HepG2 (cell line): ENCODE results near the gene NCOA6. TPM values are rescaled to one million over a fixed set of nuclear protein-coding genes. Genes with fewer than 3 reads are reported as not detected.

Experiments
- ATAC-seq: fragments of 200-7000 bp; cut with Tn5 transposase; 3 replicates; pipeline ENCODE4 v1.9.1; 2020; ENCODE audit warnings: mild to moderate bottlenecking, moderate library complexity
- BruUV-seq: library from RNA; stranded (reverse); fragments of 400-500 nt; replicated peaks from 2 replicates; lab custom pipeline; 2021; lab: Mats Ljungman, UMichigan
- CTCF ChIA-PET: fragments of 300-600 bp; formaldehyde crosslinking; extraction: SDS; loops from one replicate; lab custom pipeline; 2021; ENCODE audit warnings: low total read pairs, inconsistent platforms, low intra/inter-chr PET ratio; lab: Yijun Ruan, JAX
- POLR2A ChIA-PET: fragments of 350-600 bp; sonication (Branson Sonifier 250); formaldehyde crosslinking; loops from one replicate; lab custom pipeline; 2020; ENCODE audit warnings: antibody characterized with exemption, inconsistent platforms; lab: Yijun Ruan, JAX
- DNase-seq: peaks from one replicate; pipeline ENCODE4 v3.0.0-alpha.2; 2015; ENCODE audit warnings: low spot score
- FAIRE-seq: peaks from 3 replicates; lab custom pipeline; 2011; peaks lifted over from hg19 to GRCh38; lab: Jason Lieb, UNC
- H2AFZ ChIP-seq: one replicate; pipeline ENCODE4 v1.6.1; 2011; ENCODE audit warnings: low read length, inconsistent platforms
- H3K27ac ChIP-seq: fragments of 300-600 bp; 3 replicates; pipeline ENCODE4 v1.8.0; 2011; ENCODE audit warnings: mixed run types, mild to moderate bottlenecking, mixed read lengths, low read length, inconsistent platforms; ENCODE audit not compliant: insufficient read depth; ENCODE audit errors: extremely low read length
- H3K27me3 ChIP-seq, 2 experiments: fragments of 200-600 bp in 1 of 2; 2 replicates in 1 of 2; 3 replicates in 1 of 2; pipeline versions ENCODE4 v1.6.0 to v1.8.0; 2011; ENCODE audit warnings: low read length in 2 of 2, mild to moderate bottlenecking in 2 of 2, moderate library complexity in 2 of 2, inconsistent platforms in 1 of 2; ENCODE audit not compliant: insufficient read depth in 2 of 2, control insufficient read depth in 1 of 2
- H3K36me3 ChIP-seq, 2 experiments: fragments of 200-600 bp in 1 of 2; replicated peaks in 1 of 2; 2 replicates in 1 of 2; 3 replicates in 1 of 2; pipeline versions ENCODE4 v1.5.1 to v1.8.0; 2011; ENCODE audit warnings: low read length in 2 of 2, inconsistent platforms in 1 of 2; ENCODE audit not compliant: insufficient read depth in 2 of 2, control insufficient read depth in 1 of 2
- H3K4me1 ChIP-seq: 2 replicates; pipeline ENCODE4 v1.5.1; 2012; ENCODE audit warnings: low read length, inconsistent platforms; ENCODE audit not compliant: insufficient read depth
- H3K4me2 ChIP-seq: 2 replicates; pipeline ENCODE4 v1.6.0; 2011; ENCODE audit warnings: low read depth, low read length, inconsistent platforms
- H3K4me3 ChIP-seq, 3 experiments: fragments of 200-600 bp in 1 of 3; sonication (generic), shearing (Covaris generic) in 1 of 3; replicated peaks in 1 of 3; 2 replicates each; pipeline ENCODE4 v1.5.1; 2011 to 2016; ENCODE audit warnings: low read length in 3 of 3, inconsistent platforms in 2 of 3, low read depth in 2 of 3, mild to moderate bottlenecking in 2 of 3, control low read depth in 1 of 3, mixed read lengths in 1 of 3; ENCODE audit not compliant: insufficient read depth in 1 of 3
- H3K79me2 ChIP-seq: one replicate; pipeline ENCODE4 v1.6.1; 2011; ENCODE audit warnings: low read length, inconsistent platforms; ENCODE audit not compliant: insufficient read depth
- H3K9ac ChIP-seq: 2 replicates; pipeline ENCODE4 v1.6.0; 2011; ENCODE audit warnings: mild to moderate bottlenecking, low read depth, low read length, inconsistent platforms; ENCODE audit not compliant: insufficient read depth
- H3K9me3 ChIP-seq: 2 replicates; pipeline ENCODE4 v1.5.1; 2012; ENCODE audit warnings: mild to moderate bottlenecking, low read length
- H4K20me1 ChIP-seq: 2 replicates; pipeline ENCODE4 v1.6.0; 2011; ENCODE audit warnings: inconsistent platforms, mild to moderate bottlenecking, low read length, moderate library complexity; ENCODE audit not compliant: insufficient read depth
- CHD4 ChIP-seq: fragments of 200-600 bp; sonication (generic); IDR thresholded peaks from 2 replicates; pipeline ENCODE4 v1.7.0; 2017; ENCODE audit warnings: mild to moderate bottlenecking, low read length, borderline replicate concordance
- CREB3 ChIP-seq: sonication (generic); formaldehyde crosslinking; IDR thresholded peaks from 2 replicates; pipeline ENCODE4 v1.5.0; 2020; ENCODE audit warnings: missing genetic modification reagents
- HNF4G ChIP-seq, 2 experiments: sonication (generic) in 1 of 2; formaldehyde crosslinking in 1 of 2; IDR thresholded peaks; 2 replicates each; pipeline versions ENCODE4 v1.4.0 to v1.6.1; 2011 to 2020; ENCODE audit warnings: borderline replicate concordance in 2 of 2, low read depth in 2 of 2, mild to moderate bottlenecking in 2 of 2, low read length in 1 of 2, missing genetic modification reagents in 1 of 2, moderate library complexity in 1 of 2
- NFE2L1 ChIP-seq: sonication (generic); formaldehyde crosslinking; IDR thresholded peaks from 2 replicates; pipeline ENCODE4 v1.4.0; 2020; ENCODE audit warnings: missing genetic modification reagents, mild to moderate bottlenecking, borderline replicate concordance
- SRY ChIP-seq: sonication (generic); formaldehyde crosslinking; IDR thresholded peaks from 2 replicates; pipeline ENCODE4 v1.8.0; 2022; ENCODE audit warnings: mild to moderate bottlenecking, missing genetic modification reagents
- THAP8 ChIP-seq: sonication (generic); formaldehyde crosslinking; IDR thresholded peaks from 2 replicates; pipeline ENCODE4 v1.5.1; 2020; ENCODE audit warnings: missing genetic modification reagents, mild to moderate bottlenecking, borderline replicate concordance
- ZKSCAN1 ChIP-seq: fragments of 150-350 bp; IDR thresholded peaks from 2 replicates; pipeline ENCODE4 v1.6.1; 2014; ENCODE audit warnings: low read length
- ZMYM3 ChIP-seq: sonication (generic); formaldehyde crosslinking; IDR thresholded peaks from 2 replicates; pipeline ENCODE4 v1.5.1; 2020; ENCODE audit warnings: mild to moderate bottlenecking, missing genetic modification reagents
- ZNF720 ChIP-seq: sonication (generic); formaldehyde crosslinking; IDR thresholded peaks from 2 replicates; pipeline ENCODE4 v1.4.0; 2020; ENCODE audit warnings: missing genetic modification reagents
- WGBS: methylation state at CpG from one replicate; pipeline ENCODE4 v1.1.6; 2017; ENCODE audit warnings: low lambda C conversion rate; 5-methylcytosine and 5-hydroxymethylcytosine counted together
- in situ Hi-C: cut with HindIII; loops from 2 replicates; pipeline ENCODE4 v1.10.0; 2017; ENCODE audit warnings: low pct_unique_long_range_greater_than_20kb; ENCODE audit not compliant: extremely low pct_ligation_motif_present
- intact Hi-C: fragments of 100-400 bp; cut with micrococcal nuclease; formaldehyde crosslinking; loops from one replicate; pipeline ENCODE4 v1.10.0; 2022; ENCODE audit not compliant: unreplicated experiment
- polyA plus RNA-seq, 8 experiments: library from polyadenylated mRNA; depleted of rRNA in 3 of 8; stranded (reverse) in 7 of 8; unstranded in 1 of 8; fragments of >200 nt; fragmentation: Illumina TruSeq in 4 of 8; extraction: Trizol in 4 of 8; gene quantifications; 2 replicates each; pipeline versions ENCODE4 v1.2.1 to v1.2.3, GENCODE V29; 2011 to 2016; ENCODE audit warnings: low read depth in 4 of 8, missing spikeins in 1 of 8, mixed read lengths in 1 of 8; ENCODE audit not compliant: insufficient read depth in 1 of 8
- total RNA-seq, 5 experiments: library from RNA; depleted of rRNA; stranded (reverse); fragments of >200 nt; fragmentation: Illumina TruSeq; extraction: Trizol; gene quantifications; 2 replicates each; pipeline ENCODE4 v1.2.3, GENCODE V29; 2016; ENCODE audit warnings: low read depth in 1 of 5
- TF ChIP-seq, protein P1 (sequence below): sonication (generic); formaldehyde crosslinking; conservative IDR thresholded peaks from 2 replicates; pipeline ENCODE4 v1.4.0; 2020; ENCODE audit warnings: missing genetic modification reagents

The NCOA6 gene
- total and polyA plus RNA-seq, 2 of the 13 experiments (the other 11 are each of a cell fraction or from before 2014, with no cell fraction given), result 11.2 to 29.3 TPM

GRCh38 chr20:34829191-34829590, 3.7 kb upstream of the NCOA6 start:
- no peak overlapping the region for H3K9ac ChIP-seq
- H3K36me3 ChIP-seq, result no peaks in the 10 kb centered on the region
- no peak overlapping the region for H3K4me3 ChIP-seq
- POLR2A ChIA-PET, result no interaction called here
- peaks cover 1 to 3% of the 10 kb centered on the region in 2 experiments; a peak in 1 of 5 replicates for H3K27me3 ChIP-seq
- no peak overlapping the region for H3K27ac ChIP-seq
- 33% methylated on average over 3 of the region's 3 CpGs for WGBS
- H2AFZ ChIP-seq, result no peak overlapping the region
- in situ Hi-C loops, result no loop called here
- TF ChIP-seq HNF4G (IDR thresholded peaks at IDR 0.05; ENCODE audit: borderline replicate concordance, low read depth, low read length) (peak; percentile 34; the same call in 1 of the 2 replicates), HNF4G (CRISPR knock-in tag; IDR thresholded peaks at IDR 0.05; ENCODE audit: borderline replicate concordance, low read depth) (no peak), CHD4 (no peak), ZKSCAN1 (peak; percentile 79), ZMYM3 (peak; percentile 52; the same call in 1 of the 2 replicates)
- TF ChIP-seq, all 625 proteins: peak for 3
- no peak for DNase-seq
- BruUV-seq, result no TSS peak
- FAIRE-seq, result no peak
- Histone ChIP-seq H3K9me3 (no peaks in the 10 kb centered on the region), H3K4me2 (no peak overlapping the region), H4K20me1 (no peaks in the 10 kb centered on the region), H3K79me2 (peaks cover 8% of the 10 kb centered on the region), H3K4me1 (peaks cover 10% of the 10 kb centered on the region)
- intact Hi-C loops, result no loop called here
- no peak for ATAC-seq
- CTCF ChIA-PET, result no interaction called here

DNA sequence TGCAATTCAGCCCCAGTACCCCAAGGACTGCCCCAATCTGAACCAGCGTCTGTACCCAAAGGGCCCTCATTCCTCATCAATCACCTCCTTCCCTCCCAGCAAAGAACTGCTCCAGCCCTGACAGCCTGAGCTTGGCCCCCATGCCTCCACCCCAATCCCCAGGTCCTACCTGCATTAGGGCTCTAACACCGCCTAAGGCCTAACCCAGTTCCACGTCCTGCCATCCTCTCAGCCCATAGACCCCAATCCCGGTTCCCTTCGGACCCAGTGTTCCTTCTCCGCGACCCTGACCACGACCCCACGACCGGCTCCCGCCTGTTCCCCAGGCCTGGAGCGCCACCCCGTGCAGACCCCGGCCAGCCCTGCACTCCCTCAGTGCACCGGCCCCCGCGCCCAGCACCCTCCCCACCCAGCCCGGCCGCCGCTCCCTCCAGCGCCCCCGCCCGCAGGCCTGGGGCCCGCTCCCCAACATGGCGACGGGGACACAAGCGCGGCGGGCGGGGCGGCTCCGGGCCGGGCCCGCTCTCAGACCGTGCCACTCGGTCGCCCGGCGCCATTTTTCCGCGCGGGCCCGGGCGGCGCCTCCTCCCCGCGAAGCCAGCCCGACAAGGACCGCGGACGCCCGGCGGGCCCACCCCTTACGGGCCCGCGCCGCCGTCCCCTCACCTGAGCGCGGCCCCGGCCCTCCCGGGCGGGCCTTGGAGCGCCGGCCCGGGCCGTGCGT, 483 bp downstream of the NCOA6 start:
- in situ Hi-C loops, result no loop called here
- intact Hi-C loops, result no loop called here
- Histone ChIP-seq H3K9me3 (no peaks in the 10 kb centered on the region), H3K79me2 (peaks cover 49% of the 10 kb centered on the region), H3K4me2 (peak overlapping the region; percentile 81), H3K36me3 (no peaks in the 10 kb centered on the region; a peak in 1 of 5 replicates), H4K20me1 (peaks cover 7% of the 10 kb centered on the region), H3K27me3 (peaks cover 1 to 3% of the 10 kb centered on the region in 2 experiments; a peak in 1 of 5 replicates), H3K4me1 (peaks cover 44% of the 10 kb centered on the region), H3K27ac (peak overlapping the region; percentile 79), H3K4me3 (peak overlapping the region; percentile 87 to 100 (median 92)), H2AFZ (peak overlapping the region; percentile 11), H3K9ac (peak overlapping the region; percentile 93)
- peak; percentile 86 for ATAC-seq
- ChIA-PET POLR2A (interaction anchor here (0.6 to 2.6 kb wide), 19 partner anchors 8 to 1129 kb away, joined by 3 to 14 read pairs (median 4); partner anchors contain the start of genes ACSS2, EIF6, GGT7 and GSS), CTCF (no interaction called here)
- WGBS, result under 1% methylated on average over 51 of the region's 68 CpGs
- BruUV-seq, result no TSS peak
- no peak for FAIRE-seq
- peak; percentile 54 for DNase-seq
- TF ChIP-seq, protein P1, sequence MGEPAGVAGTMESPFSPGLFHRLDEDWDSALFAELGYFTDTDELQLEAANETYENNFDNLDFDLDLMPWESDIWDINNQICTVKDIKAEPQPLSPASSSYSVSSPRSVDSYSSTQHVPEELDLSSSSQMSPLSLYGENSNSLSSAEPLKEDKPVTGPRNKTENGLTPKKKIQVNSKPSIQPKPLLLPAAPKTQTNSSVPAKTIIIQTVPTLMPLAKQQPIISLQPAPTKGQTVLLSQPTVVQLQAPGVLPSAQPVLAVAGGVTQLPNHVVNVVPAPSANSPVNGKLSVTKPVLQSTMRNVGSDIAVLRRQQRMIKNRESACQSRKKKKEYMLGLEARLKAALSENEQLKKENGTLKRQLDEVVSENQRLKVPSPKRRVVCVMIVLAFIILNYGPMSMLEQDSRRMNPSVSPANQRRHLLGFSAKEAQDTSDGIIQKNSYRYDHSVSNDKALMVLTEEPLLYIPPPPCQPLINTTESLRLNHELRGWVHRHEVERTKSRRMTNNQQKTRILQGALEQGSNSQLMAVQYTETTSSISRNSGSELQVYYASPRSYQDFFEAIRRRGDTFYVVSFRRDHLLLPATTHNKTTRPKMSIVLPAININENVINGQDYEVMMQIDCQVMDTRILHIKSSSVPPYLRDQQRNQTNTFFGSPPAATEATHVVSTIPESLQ (CRISPR knock-in tag), result 0 out of 2 replicates have a peak, but pooled peaks have one; percentile 16
- TF ChIP-seq CREB3 (peak; percentile 45; the same call in 1 of the 2 replicates), NFE2L1 (no peak), SRY (CRISPR knock-in tag) (no peak; the same call in 1 of the 2 replicates), ZNF720 (CRISPR knock-in tag) (no peak), THAP8 (CRISPR knock-in tag) (peak; percentile 68; the same call in 1 of the 2 replicates)
